DMS53 treated with DMSO at 0.1 percent for 48 hours (cell line): Measurements from ENCODE around the gene INTS15.
A peak's percentile ranks its signal among the peaks of the same experiment; 100 is the strongest.
"Not testable (repeated sequence)": the region's sequence is repeated elsewhere in the genome, so short reads cannot be mapped to it uniquely, and the experiment has no call there.

Source experiments
- DNase-seq: peaks from one replicate; lab custom pipeline; 2025; ENCODE audit not compliant: unreplicated experiment; lab: John Stamatoyannopoulos, UW

The INTS15 gene

DNA sequence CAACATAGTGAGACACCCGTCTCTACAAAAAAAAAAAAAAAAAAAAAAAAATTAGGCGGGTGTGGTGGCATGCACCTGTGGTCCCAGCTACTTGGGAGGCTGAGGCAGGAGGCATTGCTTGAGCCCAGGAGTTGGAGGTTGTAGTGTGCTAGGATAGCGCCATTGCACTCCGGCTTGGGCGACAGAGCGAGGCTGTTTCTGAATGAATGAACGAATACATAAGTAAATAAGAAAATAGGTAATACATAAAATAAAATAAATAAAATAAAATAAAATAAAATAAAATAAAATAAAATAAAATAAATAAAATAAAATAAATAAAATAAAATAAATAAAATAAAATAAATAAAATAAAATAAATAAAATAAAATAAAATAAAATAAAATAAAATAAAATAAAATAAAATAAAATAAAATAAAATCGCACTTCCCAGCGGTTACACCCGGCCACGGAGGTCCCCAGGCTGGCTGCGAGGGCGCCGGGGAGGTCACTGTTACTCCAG lies 12.9 kb upstream of the INTS15 start:
- not testable (repeated sequence) for DNase-seq

DNA sequence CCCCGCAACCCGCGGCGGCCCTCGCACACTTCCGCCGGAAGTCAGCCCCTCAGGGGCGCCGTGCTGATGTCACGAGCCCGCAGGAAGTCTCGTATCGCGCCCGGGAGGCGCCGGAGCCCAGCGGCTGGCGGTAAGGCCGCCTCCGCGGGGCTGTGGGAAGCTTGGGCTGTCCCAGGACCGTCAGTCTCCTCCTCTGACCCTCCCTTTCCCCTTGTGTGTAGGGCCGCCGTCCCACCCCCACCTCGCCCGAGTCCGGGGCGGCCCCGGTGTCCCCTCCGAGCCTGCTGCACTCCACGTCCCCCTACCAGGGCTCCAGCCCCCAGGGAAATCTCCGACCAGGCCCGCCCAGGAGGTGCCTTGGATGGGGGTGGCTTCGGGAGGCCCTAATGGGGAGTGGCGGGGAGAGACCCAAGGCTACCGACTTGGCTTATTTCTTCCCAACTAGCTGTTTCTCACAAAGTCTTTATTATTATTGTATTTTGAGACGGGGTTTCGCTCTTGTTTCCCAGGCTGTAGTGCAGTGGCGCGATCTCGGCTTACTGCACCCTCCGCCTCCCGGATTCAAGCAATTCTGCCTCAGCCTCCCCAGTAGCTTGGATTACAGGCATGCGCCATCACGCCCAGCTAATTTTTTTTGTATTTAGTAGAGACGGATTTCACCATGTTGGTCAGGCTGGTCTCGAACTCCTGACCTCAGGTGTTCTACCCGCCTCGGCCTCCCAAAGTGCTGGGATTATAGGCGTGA lies 12.3 kb upstream of the INTS15 start, which contains the start of gene ZDHHC4:
Gene ZDHHC4 (plus strand): TSS at position 86 of the 745 bp plus-strand sequence. CDS start 3,108 bp downstream, outside the sequence.
- peak; percentile 75 for DNase-seq

DNA sequence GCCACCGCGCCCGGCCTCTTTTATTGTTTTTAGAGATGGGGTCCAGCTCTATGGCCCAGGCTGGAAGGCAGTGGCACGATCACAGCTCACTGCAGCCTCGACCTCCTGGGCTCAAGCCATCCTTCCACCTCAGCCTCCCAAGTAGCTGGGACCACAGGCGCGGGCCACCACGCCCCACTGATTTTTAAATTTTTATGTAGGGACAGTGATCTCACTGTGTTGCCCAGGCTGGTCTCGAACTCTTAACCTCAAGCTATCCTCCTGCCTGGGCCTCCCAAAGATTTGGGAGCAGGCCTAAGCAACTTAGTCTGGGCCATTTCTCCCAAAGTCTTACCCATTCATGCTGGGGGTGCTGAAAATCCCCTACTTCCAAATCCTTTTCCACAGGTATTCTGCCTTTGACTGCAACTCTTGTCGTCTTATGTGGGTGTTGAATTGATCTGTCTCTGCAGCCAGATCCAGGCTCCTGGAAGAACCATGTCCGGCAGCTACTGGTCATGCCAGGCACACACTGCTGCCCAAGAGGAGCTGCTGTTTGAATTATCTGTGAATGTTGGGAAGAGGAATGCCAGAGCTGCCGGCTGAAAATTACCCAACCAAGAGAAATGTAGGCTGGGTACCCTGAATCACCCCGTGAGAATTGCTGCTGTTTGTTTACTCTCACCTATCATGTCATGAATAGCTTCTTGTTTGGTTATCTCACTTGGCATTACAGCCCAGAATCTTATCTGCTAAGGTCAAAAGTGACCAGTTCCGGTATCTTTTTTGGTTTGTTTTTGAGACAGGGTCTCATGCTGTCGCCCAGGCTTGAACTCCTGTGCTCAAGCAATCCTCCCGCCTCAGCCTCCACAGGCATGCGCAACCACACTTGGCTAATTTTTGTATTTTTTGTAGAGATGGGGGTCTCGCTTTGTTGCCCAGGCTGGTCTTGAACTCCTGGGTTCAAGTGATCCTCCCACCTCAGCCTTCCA lies 11.4 kb upstream of the INTS15 start:
- no peak for DNase-seq

DNA sequence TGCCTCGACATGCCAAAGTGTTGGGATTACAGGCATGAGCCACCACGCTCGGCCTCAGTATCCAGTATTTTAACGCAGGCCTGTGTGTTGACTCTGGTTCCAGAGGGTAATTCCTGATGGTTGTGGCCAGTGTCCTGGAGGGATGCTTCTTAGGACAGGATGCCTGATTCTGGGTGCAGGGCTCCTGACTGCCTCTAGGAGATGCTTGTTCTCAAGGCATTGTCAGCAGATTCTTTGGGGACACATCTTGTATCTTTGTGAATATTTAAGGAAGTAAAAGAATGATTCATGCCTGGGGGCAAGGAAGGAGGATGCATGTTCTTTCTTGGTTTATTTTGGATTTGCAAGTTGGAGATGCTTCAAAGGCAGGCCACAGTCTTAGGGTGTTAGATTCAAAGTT lies 10.4 kb upstream of the INTS15 start:
- no peak for DNase-seq

DNA sequence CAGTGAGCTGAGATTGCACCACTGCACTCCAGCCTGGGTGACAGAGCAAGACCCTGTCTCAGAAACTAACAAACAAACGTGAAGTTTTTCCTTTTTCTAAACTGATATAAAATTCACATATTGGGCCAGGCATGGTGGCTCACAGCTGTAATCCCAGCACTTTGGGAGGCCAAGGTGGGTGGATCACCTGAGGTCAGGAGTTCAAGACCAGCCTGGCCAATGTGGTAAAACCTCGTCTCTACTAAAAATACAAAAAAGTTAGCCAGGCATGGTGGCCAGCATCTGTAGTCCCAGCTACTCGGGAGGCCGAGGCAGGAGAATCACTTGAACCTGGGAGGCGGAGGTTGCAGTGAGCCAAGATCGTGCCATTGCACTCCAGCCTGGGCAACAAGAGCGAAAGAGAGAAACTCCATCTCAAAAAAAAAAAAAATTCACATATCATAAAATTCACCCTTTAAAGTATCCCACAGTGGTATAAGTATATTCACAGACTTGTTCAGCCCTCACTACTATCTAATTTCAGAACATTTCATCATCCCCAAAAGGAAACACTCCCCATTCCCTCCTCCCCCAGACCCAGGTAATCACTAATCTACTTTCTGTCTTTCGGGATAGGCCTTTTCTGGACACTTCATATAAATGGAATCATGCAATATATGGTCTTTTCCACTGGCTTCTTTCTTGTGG lies 3.9 kb upstream of the INTS15 start:
- DNase-seq = not testable (repeated sequence)

DNA sequence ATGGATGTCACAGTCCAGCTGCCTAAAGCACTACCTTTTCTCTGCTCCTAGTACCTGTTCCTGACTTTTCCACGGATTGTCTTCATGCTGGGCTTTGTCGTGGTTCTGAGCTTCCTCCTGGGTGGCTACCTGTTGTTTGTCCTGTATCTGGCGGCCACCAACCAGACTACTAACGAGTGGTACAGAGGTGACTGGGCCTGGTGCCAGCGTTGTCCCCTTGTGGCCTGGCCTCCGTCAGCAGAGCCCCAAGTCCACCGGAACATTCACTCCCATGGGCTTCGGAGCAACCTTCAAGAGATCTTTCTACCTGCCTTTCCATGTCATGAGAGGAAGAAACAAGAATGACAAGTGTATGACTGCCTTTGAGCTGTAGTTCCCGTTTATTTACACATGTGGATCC lies 1.3 kb upstream of the INTS15 start:
- DNase-seq = no peak

DNA sequence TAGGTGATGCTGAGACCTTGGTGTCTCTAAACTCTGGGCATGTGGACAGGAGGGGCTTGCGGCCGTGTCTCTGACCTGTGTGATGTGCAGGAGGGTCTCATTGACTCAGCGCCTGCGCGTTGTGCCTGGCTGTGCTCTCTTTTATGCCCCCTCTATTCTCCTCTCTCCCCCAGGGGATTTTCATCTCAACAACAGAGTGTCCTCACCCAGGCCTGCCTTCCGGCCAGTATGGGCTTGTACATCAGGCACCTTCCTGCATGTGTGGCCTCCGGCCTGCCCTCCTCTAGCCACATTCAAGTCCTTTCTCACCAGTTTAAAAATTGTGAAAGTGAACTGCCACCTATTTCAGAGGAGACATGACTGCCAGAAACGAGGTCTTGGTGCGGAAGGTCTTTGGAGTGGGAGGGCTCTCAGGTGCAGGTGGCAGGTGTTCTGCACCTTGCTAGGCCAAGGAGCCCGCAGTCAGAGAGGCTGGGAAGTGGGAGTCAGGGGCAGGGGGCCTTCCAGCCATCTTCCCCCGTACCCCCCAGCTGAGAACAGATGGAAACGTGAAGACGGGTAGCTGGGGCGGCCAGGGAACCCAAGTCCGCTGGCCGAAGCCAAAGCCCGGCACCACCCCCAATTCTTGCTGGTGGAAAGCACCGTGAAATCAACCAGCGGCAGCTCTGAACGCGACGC lies 531 bp upstream of the INTS15 start:
- no peak for DNase-seq

DNA sequence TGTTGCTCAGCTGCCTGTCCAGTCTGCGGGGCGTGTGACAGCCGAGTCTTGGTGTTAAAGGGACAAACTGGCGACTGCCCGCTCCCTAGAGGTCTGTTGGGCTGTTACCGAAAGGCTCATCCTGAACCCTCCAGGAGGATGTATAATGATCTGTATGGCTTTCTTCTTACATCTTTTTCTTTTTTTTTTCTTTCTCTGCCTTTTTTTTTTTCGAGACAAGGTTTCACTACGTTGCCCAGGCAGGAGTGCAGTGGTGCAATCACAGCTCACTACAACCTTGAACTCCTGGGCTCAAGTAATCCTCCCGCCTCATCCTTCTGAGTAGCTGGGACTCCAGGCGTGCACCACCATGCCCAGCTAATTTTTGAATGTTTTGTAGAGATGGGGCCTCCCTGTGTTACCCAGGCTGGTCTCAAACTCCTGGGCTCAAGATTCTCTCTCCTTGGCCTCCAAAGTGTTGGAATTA lies 857 bp downstream of the INTS15 start:
- no peak for DNase-seq

DNA sequence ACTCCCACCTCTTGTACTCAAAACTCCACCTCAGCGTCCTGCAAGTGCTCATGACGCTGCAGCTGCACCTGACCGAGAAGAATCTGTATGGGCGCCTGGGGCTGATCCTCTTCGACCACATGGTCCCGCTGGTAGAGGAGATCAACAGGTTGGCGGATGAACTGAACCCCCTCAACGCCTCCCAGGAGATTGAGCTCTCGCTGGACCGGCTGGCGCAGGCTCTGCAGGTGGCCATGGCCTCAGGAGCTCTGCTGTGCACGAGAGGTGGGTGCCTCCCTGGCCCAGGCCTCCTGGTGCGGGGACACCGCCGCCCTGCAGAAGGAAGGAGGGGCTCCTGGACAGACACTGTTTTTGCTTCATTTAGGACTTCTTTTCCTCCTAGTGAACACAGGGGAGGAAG lies 10.3 kb downstream of the INTS15 start:
- DNase-seq = no peak

DNA sequence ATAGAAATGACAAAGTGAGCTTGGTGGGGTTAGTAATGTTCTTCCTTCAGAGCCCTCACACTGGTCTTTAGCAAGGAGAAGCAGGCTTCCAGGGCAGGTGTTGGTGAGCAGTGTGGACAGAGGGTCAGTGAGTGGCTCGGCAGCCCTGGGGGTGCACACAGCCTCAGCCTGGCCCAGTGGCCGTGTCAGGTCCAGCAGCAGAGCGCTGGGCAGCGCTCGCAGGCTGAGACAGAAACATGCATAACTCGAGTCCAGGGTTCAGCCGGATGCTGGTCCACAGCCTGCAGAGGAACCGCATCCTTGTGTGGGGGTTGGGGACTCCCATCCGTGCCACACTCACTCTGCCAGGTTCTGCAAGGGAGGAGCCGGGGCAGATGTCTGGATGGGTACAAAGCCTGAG lies 14.6 kb downstream of the INTS15 start:
- no peak for DNase-seq

DNA sequence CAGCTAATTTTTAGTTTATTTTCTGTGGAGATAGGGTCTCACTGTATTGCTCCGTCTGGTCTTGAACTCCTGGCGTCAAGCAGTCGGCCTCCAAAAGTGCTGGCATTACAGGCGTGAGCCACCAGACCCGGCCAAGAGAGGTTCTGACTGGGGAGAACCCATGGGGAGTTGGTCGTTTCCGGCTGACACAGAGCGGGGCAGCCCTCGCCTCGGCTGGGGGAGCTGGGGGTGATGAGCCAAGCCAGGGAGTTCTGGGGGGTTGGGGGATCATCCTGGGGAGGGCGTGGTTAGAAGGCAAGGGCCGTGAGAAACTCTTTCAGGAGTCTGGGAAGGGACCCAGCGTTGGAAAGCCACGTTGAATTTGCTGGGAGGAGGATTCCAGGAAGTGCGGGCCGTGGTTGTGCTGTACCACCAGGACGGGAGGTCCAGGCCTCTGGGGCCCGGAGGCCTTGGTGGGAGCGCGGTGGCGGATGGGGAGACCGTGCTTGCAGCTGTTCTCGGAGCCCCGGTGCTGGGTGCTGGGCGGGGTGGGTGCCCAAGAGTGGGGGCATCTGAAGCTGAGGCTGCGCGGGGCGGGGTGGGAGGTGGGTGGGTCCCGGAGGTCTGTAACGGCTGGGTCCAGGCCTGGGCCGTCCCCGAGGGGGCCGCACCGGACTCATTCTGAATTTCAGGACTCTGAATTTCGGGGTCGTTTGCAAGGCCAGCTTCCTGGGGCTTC lies 17.2 kb downstream of the INTS15 start:
- DNase-seq = no peak

DNA sequence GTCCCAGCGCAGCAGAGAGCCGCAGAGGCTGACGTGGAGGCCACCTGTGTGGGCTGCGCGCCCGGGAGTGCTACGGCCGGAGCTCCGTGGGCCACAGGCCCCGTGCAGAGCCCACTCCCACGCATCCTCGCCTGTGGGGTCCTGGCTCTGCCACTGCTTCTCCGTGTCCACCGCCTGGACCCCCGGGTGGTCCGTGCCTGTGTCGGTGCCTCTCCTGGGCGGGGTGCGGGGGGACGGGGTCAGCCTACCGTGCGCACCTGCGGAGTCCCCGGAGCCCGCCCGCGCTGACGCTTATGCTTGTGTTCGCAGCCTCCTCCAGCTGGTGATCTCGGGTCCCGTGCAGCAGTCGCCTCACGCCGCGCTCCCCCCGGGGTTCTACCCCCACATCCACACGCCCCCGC lies 17.8 kb downstream of the INTS15 start:
- no peak for DNase-seq

DNA sequence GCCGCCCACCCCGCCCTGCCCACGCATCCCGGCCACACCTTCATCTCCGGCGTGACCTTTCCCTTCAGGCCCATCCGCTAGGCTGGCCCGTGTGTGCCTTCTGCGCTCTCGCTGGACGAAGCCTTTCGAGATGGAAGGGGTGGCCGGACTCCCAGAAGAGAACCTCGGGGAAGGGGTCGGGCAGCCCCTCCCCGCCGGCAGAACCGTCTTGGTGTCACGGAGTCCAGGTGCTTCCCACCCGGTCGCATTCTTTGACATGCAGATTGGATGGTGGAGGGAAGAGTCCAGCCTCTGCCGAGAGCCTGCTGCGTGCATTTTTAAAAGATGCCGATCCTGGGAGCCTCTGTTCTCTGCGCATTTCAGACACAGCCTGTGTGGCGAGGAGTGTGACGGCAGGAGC lies 18.3 kb downstream of the INTS15 start:
- no peak for DNase-seq

DNA sequence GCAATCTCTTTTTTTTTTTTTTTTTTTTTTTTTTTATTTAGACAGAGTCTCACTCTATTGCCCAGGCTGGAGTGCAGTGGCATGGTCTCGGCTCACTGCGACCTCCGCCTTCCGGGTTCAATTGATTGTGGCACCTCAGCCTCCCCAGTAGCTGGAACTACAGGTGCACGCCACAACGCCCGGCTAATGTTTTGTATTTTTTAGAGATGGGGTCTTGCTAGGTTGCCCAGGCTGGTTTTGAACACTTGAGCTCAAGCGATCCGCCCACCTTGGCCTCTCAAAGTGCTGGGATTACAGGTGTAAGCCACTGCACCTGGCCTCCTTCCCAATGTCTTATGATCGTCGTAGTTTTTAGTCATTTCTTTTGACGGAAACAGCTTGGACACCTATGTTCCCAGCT lies 19.0 kb downstream of the INTS15 start:
- no peak for DNase-seq

DNA sequence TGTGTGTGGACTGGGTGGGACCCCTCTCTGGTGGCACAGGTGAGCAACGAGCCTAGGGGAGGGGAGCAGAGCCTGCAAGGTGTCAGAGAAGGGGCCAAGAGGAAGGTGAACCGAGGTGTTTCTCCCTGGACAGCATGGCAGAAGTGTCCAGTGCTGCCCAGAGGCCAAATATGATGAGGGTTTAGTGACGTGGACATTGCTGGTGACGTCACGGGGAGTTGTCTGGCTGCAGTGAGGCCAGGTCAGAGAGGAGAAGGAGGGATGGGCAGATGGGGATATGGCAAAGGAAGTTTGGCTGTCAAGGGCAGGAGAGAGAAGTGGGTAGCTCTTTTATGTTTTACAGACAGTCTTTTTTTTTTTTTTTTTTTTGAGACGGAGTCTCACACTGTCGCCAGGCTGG lies 23.0 kb downstream of the INTS15 start:
- DNase-seq = no peak

DNA sequence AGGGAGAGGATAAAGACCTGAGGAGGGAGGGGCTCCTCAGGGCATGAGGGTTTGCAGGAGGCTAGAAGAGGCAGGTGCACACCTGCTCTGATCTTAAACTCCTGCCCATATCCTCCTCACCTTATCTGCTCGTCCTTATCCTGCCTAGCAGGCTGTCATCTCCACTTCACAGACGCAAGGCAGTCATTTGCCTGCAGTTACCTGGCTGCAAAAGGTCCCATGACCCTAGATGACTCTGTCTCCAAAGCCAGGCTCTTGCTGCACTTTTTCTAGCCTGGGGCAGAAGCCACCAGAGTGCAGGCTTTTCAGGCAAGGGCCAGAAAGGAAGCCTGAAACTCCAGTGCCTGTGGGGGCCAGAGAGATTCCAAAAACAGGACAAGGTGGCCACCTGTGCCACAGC lies 23.9 kb downstream of the INTS15 start:
- peak; percentile 15 for DNase-seq

DNA sequence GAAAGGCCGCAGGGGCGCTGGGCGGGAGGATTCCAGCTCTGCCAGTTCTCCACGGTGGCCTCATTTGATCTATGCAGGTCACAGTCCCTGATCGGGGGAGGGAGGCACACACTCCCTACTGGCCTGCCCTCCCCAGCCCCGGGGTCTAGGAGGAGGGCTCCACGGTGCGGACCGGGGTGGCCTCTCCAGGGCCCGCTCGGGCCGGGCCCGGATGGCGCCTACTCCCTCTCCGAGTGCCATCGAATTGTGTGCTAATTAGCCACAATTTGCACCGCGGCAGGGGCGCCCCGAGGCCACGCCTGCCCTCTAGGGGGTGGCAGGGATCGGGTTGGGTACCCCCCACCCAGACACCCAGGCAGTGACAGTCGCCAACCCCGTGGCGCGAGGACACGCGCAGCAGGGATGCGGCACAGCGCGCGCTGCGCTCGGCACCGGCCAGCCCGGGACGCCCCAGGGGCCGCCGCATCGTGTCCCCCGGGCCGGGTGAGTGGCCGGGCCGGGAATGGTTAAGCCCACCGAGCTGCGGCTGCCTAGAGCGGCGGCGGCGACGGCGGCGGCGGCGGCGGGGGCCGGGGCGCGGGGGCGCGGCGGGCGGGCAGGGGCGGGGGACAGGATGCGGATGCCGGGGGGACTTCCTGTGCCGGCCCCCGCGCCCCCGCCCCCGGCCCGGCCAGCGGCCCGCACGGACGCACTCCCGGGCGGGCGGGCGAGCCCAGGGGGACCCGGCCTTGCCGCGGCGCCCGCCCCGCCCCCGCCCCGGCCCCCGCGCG lies 25.3 kb downstream of the INTS15 start, which contains the start of gene ZNF853:
Gene ZNF853 (plus strand): TSS at position 658 of the 770 bp plus-strand sequence. CDS start 565 bp downstream, outside the sequence.
- peak; percentile 8 for DNase-seq

DNA sequence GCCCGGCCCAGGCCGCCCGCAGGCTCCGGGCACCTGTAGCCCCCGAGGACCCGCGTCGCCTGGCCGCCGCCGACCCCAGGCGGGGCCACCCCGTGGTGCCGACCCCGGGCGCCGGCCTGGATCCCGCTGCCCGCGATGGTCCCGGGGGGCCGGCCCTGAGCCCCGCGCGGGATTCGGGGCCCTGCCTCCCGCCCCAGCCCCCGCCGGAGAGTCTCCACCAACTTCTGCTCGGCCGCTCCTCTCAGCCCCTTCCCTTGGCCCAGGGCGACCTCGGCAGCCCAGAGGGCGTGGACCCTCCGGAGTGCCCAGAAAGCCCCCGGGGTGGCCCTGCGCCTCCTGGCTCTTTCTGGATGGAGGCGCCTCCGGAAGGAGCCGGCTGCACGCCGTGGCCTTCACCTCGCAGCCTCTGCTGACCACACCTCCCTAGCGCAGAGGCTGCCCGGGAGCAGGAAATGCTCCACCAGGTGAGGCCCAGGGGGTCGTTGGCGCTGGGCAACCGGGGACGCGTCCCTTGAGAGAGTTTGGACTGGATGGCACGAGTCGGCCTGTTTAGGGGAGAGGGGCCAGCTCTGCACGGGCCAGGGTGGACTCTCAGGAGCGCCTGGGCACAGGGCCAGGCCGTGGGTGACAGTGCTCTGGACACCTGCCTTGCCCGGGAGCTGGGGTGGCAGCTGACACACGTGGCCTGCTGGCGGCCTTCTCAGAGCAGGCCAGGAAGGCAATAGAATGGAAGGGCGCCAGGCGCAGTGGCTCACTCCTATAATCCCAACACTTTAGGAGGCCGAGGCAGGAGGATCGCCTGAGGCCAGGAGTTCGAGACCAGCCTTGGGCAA lies 26.1 kb downstream of the INTS15 start:
- DNase-seq = peak; percentile 73
